Measurements from ENCODE around the gene PTS.

PTS gene

GRCh38 chr11:112221274-112221835, 4.9 kb upstream of the PTS start:
- no peak overlapping the region for H3K4me3 ChIP-seq (ENCODE audit: low read depth, low read length)
- no peak for TF ChIP-seq CTCF (IDR thresholded peaks at IDR 0.05; ENCODE audit: low read depth, low read length)

GRCh38 chr11:112222303-112222702, 3.9 kb upstream of the PTS start:
- H3K4me3 ChIP-seq (ENCODE audit: low read depth, low read length): no peak overlapping the region
- TF ChIP-seq CTCF (IDR thresholded peaks at IDR 0.05; ENCODE audit: low read depth, low read length): no peak

- no peak for TF ChIP-seq CTCF (IDR thresholded peaks at IDR 0.05; ENCODE audit: low read depth, low read length)
These were observed 3.1 kb upstream of the PTS start for GRCh38 chr11:112223121-112223520.

GRCh38 chr11:112223754-112224532, 2.3 kb upstream of the PTS start:
- H3K4me3 ChIP-seq (ENCODE audit: low read depth, low read length): no peak overlapping the region
- TF ChIP-seq CTCF (IDR thresholded peaks at IDR 0.05; ENCODE audit: low read depth, low read length): no peak

More at GRCh38 chr11:112223121-112223520, 3.1 kb upstream of the PTS start:
- no peak overlapping the region for H3K4me3 ChIP-seq (ENCODE audit: low read depth, low read length)

GRCh38 chr11:112225753-112226061, 521 bp upstream of the PTS start:
- TF ChIP-seq CTCF (IDR thresholded peaks at IDR 0.05; ENCODE audit: low read depth, low read length): no peak

GRCh38 chr11:112226831-112227401, 688 bp downstream of the PTS start:
- no peak for TF ChIP-seq CTCF (IDR thresholded peaks at IDR 0.05; ENCODE audit: low read depth, low read length)
- peak overlapping the region; percentile 76 for H3K4me3 ChIP-seq (ENCODE audit: low read depth, low read length)

More at GRCh38 chr11:112225753-112226061, 521 bp upstream of the PTS start:
- peak overlapping the region; percentile 76 for H3K4me3 ChIP-seq (ENCODE audit: low read depth, low read length)

- no peak for TF ChIP-seq CTCF (IDR thresholded peaks at IDR 0.05; ENCODE audit: low read depth, low read length)
These were observed 1.2 kb downstream of the PTS start for GRCh38 chr11:112227471-112227870.

More at GRCh38 chr11:112227471-112227870, 1.2 kb downstream of the PTS start:
- H3K4me3 ChIP-seq (ENCODE audit: low read depth, low read length): peak overlapping the region; percentile 76
